ENCODE data around the gene RUSC1.

RUSC1 gene

DNA sequence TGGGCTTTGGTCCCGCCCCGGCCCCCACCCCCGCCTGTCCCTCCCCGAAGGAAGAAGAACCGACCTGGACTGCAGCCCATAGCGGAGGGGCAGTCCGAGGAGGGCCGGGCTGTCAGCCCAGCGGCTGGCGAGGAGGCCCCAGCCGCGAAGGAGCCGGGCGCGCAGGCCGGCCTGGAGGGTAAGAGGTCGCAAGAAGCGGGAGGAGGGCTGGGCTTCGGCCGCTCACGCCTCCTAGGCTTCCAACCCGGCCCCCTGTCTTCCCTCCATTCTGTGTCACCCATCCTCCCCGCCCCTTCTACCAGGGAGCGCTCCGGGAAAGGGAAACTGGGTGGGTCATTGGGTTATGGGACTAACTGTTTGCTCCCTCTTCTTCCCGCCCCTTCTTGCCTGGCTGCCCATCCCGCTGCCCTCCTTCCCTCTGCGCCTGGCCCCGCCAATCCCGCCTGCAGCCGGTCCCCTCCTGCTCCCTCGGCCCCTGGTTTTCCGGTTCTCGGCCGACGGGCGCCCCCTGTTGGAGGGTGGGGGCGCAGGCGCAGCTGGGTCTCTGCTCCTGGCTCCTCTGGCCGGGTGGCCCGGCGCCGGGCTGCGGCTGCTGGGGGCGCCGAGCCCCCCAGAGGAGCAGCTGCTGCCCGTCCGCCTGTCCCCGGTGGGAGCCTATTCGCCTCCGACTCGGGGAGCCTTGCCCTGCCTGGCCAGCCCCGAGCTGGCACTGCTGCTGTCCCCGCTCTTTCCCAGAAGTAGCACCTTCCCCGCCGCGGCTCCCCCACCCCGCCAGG, 2.4 kb downstream of the RUSC1 start:
- TF ChIP-seq, protein P1, sequence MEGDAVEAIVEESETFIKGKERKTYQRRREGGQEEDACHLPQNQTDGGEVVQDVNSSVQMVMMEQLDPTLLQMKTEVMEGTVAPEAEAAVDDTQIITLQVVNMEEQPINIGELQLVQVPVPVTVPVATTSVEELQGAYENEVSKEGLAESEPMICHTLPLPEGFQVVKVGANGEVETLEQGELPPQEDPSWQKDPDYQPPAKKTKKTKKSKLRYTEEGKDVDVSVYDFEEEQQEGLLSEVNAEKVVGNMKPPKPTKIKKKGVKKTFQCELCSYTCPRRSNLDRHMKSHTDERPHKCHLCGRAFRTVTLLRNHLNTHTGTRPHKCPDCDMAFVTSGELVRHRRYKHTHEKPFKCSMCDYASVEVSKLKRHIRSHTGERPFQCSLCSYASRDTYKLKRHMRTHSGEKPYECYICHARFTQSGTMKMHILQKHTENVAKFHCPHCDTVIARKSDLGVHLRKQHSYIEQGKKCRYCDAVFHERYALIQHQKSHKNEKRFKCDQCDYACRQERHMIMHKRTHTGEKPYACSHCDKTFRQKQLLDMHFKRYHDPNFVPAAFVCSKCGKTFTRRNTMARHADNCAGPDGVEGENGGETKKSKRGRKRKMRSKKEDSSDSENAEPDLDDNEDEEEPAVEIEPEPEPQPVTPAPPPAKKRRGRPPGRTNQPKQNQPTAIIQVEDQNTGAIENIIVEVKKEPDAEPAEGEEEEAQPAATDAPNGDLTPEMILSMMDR (IDR thresholded peaks at IDR 0.05; ENCODE audit: insufficient read depth, low read length, poor library complexity, severe bottlenecking), result peak; percentile 88
- peak; percentile 88 for DNase-seq (ENCODE audit: extremely low read depth, insufficient read length)
- peak overlapping the region; percentile 89 for H3K4me3 ChIP-seq (replicated peaks; ENCODE audit: low read depth, low read length)
- no peaks in the 10 kb centered on the region for H3K27me3 ChIP-seq (replicated peaks; ENCODE audit: control insufficient read depth, insufficient read depth, low read length)
- H3K36me3 ChIP-seq (ENCODE audit: control insufficient read depth, insufficient read depth, low read length), result peaks cover 10% of the 10 kb centered on the region

DNA sequence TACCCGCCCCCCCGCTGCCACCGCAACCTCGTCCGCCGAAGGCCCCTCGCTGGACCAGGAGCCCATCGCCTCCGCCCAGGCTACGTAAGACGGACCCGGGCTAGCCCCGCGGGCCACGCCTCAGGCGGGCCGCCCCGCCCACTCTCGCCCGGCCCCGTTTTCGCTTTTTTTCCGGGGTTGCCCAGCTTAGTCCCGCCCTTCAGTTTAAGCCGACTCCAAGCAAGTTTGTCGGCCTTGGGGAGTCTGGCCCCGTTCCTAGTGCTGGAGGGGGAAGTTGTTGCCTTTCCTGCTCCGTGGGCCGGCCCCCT, 3.0 kb downstream of the RUSC1 start:
- TF ChIP-seq, protein P1 (IDR thresholded peaks at IDR 0.05; ENCODE audit: insufficient read depth, low read length, poor library complexity, severe bottlenecking), result no peak
- DNase-seq (ENCODE audit: extremely low read depth, insufficient read length), result peak; percentile 92
- H3K27me3 ChIP-seq (replicated peaks; ENCODE audit: control insufficient read depth, insufficient read depth, low read length), result no peaks in the 10 kb centered on the region
- H3K36me3 ChIP-seq (ENCODE audit: control insufficient read depth, insufficient read depth, low read length), result peaks cover 5% of the 10 kb centered on the region
- H3K4me3 ChIP-seq (replicated peaks; ENCODE audit: low read depth, low read length), result peak overlapping the region; percentile 89

DNA sequence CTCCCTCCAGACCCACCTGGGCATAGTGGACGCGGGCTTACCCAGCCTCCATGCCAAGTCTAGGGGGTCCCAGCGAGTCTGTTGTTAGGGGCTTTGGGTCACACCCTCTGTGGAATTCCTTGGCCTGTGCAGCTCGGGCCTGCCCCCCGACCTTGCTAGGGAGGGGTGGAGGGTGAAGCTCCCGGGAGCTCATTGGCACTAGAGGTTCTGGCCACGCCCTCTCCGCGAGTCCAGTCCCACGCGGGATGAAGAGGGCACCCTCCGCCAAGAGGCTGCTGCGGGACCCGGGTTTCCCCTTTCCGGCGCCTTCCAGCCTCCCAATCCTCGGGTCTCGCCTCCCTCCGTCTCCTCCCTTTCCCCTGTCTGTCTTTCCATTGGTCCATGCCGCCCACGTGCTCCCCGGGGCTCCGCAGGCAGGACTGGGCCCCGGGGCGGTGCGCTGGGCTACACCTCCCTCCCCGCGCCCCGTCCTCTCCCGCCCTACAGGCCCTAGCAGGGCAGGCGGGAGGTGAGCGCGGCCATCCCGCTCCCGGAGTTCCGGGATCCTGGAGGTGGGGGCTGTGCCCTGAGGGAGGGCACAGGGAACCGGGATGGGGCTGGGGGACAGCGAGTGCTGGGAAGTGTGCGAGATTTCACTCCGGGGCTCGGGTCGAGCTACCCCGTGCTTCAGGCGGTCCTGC, 3.5 kb downstream of the RUSC1 start:
- TF ChIP-seq, protein P1 (IDR thresholded peaks at IDR 0.05; ENCODE audit: insufficient read depth, low read length, poor library complexity, severe bottlenecking), result no peak

DNA sequence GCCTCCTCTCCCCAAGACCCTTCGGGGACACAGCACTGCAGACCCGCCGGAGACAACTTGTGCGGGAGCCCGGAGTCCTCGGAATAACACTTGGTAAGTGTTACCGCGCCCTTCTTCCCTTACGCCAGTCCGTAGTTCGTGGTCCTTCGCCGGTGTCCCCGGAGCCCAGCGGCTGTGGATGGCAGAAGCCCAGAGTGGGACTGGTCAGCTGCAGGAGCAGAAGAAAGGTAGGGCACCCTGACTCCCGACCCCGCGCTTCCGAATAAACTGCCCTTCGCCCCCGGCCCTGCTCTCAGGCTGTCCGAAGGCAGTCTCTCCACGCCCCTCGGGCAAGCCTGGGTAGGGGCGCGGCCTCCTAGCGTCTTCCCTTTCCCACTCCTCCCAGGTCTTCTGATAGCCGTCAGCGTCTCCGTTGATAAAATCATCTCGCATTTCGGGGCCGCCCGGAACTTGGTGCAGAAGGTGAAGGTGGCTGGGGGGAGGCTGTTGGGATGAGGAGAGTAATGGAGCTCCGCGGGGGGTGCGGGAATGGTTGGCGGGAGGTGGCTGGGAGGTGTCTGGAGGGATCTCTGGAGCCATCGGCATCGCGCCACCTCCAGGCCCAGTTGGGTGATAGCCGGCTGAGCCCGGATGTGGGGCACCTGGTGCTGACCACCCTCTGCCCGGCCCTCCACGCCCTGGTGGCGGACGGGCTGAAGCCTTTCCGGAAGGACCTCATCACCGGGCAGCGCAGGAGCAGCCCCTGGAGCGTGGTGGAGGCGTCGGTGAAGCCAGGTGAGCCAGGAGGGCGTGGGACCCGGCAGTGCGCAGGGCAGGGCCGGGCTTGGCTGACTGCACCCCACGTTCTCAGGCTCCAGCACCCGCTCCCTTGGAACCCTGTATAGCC, 4.3 kb downstream of the RUSC1 start:
- Histone ChIP-seq H3K36me3 (ENCODE audit: control insufficient read depth, insufficient read depth, low read length) (peaks cover 3% of the 10 kb centered on the region; the same call in 1 of the 2 replicates), H3K27me3 (replicated peaks; ENCODE audit: control insufficient read depth, insufficient read depth, low read length) (no peaks in the 10 kb centered on the region), H3K4me3 (replicated peaks; ENCODE audit: low read depth, low read length) (peak overlapping the region; percentile 89)
- DNase-seq (ENCODE audit: extremely low read depth, insufficient read length), result peak; percentile 42
- TF ChIP-seq, protein P1 (IDR thresholded peaks at IDR 0.05; ENCODE audit: insufficient read depth, low read length, poor library complexity, severe bottlenecking), result peak; percentile 41

More for the DNA sequence above, 3.5 kb downstream of the RUSC1 start:
- peak overlapping the region; percentile 89 for H3K4me3 ChIP-seq (replicated peaks; ENCODE audit: low read depth, low read length)
- peaks cover 3% of the 10 kb centered on the region for H3K36me3 ChIP-seq (ENCODE audit: control insufficient read depth, insufficient read depth, low read length)
- DNase-seq (ENCODE audit: extremely low read depth, insufficient read length), result peak; percentile 91
- no peaks in the 10 kb centered on the region for H3K27me3 ChIP-seq (replicated peaks; ENCODE audit: control insufficient read depth, insufficient read depth, low read length)

DNA sequence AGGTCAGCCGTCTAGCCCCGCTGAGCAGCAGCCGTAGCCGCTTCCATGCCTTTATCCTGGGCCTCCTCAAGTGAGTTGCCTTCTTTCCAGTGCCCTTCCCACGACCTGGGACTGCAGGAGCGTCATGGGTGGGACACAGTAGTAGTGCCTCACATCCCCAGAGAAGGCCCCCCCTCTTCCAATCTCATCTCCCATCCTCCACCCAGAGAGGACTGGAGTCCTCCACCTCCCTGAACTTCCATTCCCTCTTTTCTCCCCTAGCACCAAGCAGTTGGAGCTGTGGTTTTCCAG, 4.9 kb downstream of the RUSC1 start:
- Histone ChIP-seq H3K4me3 (replicated peaks; ENCODE audit: low read depth, low read length) (no peak overlapping the region), H3K27me3 (replicated peaks; ENCODE audit: control insufficient read depth, insufficient read depth, low read length) (no peaks in the 10 kb centered on the region), H3K36me3 (ENCODE audit: control insufficient read depth, insufficient read depth, low read length) (peaks cover 5% of the 10 kb centered on the region)
- TF ChIP-seq, protein P1 (IDR thresholded peaks at IDR 0.05; ENCODE audit: insufficient read depth, low read length, poor library complexity, severe bottlenecking), result no peak
- no peak for DNase-seq (ENCODE audit: extremely low read depth, insufficient read length)

Data from GM06990 (cell line).